GM19035 (cell line): Measurements from ENCODE around the gene DHX36.
A peak's percentile ranks its signal among the peaks of the same experiment; 100 is the strongest.

Source experiments
- ATAC-seq: cut with Tn5 transposase; IDR thresholded peaks from one replicate; pipeline ENCODE4 v1.9.1; 2021; ENCODE audit not compliant: unreplicated experiment

The DHX36 gene, protein sequence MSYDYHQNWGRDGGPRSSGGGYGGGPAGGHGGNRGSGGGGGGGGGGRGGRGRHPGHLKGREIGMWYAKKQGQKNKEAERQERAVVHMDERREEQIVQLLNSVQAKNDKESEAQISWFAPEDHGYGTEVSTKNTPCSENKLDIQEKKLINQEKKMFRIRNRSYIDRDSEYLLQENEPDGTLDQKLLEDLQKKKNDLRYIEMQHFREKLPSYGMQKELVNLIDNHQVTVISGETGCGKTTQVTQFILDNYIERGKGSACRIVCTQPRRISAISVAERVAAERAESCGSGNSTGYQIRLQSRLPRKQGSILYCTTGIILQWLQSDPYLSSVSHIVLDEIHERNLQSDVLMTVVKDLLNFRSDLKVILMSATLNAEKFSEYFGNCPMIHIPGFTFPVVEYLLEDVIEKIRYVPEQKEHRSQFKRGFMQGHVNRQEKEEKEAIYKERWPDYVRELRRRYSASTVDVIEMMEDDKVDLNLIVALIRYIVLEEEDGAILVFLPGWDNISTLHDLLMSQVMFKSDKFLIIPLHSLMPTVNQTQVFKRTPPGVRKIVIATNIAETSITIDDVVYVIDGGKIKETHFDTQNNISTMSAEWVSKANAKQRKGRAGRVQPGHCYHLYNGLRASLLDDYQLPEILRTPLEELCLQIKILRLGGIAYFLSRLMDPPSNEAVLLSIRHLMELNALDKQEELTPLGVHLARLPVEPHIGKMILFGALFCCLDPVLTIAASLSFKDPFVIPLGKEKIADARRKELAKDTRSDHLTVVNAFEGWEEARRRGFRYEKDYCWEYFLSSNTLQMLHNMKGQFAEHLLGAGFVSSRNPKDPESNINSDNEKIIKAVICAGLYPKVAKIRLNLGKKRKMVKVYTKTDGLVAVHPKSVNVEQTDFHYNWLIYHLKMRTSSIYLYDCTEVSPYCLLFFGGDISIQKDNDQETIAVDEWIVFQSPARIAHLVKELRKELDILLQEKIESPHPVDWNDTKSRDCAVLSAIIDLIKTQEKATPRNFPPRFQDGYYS

DNA sequence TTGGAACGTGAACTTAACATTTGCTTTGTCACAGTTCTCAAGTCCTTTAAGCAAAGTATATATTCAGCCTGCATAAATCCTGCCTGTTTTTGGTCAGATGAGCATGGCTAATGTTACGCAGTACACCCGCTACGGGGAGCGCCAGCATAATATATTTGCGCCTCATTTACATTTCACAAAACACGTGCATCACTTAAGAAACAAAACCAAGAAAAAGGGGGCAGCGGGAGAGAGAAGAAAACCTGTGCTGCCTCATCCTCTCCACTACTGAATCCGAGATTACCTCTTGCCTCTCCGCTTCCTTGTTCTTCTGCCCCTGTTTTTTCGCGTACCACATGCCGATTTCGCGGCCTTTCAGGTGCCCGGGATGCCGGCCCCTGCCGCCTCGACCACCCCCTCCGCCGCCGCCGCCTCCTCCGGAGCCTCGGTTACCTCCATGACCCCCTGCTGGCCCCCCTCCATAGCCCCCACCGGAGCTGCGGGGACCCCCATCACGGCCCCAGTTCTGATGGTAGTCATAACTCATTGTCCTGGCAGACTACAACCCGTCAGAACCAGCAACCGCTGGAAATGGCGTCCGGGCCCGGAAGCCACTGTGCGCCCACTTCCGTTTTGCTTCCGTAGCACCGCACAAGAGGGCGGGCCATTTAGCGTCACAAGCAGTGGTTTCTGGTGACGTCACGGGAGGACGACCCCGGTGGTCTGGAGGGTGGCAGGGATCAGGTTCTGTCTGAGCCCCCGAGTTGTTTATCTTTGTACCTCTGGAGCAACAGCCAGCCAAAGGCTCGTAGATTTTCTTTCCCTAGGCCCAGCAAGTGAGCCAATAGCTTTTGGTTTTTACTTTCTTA is at the start of gene DHX36:
TSS of gene DHX36 (minus strand) at position 597 of the 848 bp plus-strand sequence. CDS start at position 526, 71 bp downstream.
- ATAC-seq, result peak; percentile 93

DNA sequence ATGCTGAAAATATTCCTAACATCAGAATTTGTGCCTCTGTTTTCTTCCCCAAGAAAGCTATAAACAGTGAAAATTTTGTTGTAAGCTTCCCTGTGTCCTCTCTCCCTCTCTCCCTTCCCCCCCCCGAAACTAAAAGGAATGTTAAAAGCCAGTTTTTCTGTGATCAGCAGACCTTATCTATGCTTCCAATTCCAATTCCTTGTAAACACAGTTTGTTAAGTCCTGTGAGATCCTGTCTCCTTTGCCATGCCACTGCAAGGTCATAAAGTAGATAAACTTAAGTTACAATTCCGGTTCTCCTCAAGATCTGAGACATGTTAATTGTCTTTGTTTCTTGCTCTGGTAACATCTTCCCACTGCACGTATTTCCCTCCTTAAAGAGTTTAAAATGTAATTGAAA is 42.9 kb upstream of the DHX36 start:
- no peak for ATAC-seq

DNA sequence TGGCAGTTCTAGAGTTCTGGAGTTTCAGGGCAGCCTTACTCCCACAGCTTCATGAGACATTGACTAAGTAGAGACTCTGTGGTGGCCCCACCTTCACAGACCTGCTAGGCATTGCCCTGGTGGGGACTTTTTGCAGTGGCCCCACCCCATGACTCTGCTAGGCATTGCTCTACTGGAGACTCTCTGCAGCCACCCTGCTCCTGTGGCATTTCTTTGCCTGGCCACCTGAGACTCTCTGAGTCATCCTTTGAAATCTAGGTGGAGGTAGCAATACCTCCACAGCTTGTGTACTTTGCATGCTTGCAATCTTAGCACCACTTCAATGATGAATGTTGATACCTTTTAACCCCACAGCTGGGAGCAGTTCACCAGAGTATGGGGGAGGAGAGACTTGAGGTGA is 40.6 kb upstream of the DHX36 start:
- no peak for ATAC-seq

DNA sequence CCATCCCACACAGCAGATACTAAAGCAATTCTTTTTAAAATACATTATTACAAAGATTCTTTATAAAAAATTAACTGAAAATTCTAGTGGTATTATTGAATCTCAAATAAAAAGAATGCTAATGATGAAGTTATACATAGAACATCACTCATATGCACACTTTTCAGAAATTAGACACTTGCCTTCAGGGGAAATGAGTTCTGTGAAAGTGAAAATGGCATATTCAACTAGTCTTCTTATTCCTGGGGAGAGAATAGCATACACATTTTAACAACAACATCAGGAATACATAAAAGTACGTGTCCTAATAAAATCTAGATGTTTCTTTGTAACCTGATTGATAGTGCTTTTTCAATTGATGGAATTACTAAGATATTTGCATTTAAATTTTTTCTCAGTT is 36.8 kb upstream of the DHX36 start:
- ATAC-seq, result no peak

DNA sequence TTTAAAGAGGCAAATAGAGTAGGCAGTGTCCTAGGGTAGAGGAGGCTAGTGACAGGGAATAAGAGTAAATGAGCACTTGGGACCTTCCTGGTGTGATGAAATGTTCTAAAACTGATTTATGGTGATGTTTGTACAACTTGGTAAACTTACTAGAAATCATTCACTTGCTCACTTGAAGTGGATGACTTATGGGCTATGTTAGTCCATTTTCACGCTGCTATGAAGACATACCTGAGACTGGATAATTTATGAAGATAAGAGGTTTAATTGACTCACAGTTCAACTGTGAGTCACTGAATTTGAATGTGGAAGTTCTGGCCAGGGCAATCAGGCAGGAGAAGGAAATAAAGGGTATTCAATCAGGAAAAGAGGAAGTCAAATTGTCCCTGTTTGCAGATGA is 31.7 kb upstream of the DHX36 start:
- no peak for ATAC-seq

DNA sequence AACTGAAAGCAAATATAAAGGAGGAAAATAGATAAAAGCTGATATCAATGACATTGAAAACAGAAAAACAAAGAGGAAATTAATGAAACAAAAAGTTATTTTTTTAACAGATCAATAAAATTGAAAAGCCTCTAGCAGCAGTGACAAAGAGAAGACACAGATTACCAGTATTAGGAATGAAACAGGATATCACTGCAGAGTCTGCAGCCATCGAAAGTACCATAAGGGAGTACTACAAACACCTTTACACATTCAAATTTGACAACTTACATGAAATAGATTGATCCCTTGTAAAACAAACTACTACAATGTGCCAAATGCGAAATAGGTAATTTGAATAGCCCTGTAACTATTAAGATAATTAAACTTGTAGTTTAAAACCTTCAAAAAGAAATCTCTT is 24.9 kb upstream of the DHX36 start:
- ATAC-seq, result no peak

DNA sequence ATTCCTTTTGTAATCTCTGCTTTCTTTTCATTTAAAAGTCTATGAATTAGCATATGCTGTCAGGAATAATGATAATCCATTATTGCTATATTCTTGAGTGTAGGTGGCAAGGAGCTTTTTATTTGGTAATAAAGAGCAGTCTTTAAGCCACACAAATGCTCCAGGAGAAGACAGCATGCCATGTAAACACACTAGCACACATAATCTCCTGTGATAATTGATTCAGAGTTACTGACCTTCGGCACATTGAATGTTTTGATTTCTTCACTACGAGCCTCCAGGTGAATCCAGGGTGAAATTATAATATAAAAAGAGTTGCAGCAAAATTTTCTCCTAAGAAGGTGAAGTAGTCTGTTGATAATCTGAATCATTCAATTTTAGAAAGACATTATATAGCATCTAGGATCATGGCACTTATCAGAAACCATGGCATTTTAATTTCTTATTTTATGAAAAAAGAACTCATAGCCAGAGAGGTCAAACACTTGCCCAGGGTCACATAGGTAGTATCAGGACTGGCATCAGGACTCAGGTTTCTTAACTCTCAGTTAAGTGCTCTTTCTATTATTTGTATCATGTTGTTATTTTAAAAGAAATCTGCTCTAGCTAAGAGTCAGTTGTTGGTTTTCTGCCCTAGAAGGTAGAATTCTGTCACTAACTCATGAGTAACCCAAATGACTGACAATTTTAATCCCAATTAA is 21.3 kb upstream of the DHX36 start:
- no peak for ATAC-seq

DNA sequence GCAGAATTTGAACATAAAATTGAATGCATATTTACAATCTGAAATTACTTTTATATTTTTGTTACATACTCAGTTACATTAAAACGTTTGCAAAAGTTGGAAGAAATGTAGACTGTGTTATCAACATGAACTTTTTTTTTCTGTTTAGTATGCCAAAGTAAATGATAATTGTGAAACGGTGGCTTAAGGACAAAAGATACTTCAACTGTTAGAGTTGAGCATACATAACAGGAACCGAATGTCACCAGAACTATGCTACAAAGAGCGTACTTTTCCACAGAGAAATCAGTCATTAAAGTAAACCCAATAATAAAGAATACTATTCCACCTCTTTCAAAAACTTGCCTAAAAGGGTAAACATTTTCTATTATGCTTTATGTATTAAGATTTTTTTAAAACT is 14.3 kb upstream of the DHX36 start:
- ATAC-seq, result no peak

DNA sequence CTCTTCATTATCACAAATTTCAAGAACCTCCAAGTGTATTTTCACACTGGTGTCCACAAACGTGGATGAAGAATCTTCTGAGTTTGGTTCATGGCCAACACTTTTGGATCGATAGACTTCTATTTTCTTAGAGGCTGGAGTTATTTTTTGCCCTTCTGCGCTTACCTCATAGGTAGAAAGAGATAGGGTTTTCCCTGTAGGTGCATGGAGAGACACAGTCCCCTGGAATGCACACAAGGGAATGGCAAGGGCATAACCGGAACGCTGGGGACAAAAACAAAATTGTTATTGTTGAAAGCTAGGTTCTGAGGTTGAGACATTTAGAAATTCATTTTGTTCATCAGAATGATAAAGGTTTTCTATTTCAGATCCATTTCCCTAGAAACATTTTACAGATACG is 13.7 kb upstream of the DHX36 start:
- no peak for ATAC-seq

DNA sequence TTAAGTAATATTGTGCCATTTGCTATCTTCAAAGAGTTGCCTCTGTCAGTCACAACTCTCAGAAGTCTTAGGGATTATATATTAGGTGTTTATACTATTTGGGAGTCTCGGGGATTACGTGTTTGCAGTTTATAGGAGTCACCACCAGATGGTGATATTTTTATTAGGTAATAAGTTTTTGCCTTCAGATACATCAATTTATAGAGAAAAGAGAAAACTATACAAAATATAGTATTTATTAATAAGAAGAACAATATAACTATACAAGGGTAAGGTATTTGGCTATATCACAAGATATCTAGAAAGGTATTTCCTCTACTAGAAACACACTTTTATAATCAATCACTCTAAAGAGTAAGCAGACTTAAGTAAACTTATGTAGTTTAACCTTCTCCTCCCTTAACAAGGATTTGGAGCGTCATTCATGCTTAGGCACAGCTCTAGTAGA is 10.7 kb upstream of the DHX36 start:
- ATAC-seq, result peak; percentile 59

DNA sequence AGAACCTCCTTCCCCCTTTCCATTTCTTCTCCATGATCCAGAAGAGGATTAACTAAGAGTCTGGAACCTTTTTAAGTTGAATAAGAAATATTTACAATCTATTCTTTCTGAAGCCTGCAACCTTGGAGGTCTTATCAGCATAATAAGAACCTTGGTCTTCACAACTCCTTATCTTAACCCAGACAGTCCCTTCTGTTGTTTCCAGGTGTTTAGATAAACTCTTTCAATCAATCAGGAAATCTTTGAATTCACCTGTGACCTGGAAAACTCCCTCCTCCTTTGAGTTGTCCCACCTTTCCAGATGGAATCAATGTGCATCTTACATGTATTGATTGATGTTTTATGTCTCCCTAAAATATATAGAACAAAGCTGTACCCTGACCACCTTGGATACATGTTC is 3.6 kb upstream of the DHX36 start:
- no peak for ATAC-seq

DNA sequence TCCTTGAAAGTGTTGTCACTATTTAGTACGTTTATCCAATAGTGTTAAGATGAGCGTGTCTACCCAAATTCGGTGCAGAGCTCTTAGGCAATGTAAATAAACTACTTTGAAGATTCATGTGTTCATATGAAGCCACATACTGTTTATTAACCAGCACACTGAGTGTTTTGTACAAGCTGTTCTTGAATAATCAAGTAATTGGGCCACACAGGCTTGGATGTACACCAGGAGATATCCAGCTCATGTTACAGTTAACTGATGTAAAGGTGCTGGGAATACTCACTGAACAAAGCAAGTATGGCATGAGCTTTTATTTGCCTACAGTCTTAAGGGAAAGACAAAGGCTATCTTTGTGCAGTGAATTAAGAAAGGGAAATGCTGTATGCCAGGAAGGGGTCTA is 632 bp upstream of the DHX36 start:
- ATAC-seq, result no peak

DNA sequence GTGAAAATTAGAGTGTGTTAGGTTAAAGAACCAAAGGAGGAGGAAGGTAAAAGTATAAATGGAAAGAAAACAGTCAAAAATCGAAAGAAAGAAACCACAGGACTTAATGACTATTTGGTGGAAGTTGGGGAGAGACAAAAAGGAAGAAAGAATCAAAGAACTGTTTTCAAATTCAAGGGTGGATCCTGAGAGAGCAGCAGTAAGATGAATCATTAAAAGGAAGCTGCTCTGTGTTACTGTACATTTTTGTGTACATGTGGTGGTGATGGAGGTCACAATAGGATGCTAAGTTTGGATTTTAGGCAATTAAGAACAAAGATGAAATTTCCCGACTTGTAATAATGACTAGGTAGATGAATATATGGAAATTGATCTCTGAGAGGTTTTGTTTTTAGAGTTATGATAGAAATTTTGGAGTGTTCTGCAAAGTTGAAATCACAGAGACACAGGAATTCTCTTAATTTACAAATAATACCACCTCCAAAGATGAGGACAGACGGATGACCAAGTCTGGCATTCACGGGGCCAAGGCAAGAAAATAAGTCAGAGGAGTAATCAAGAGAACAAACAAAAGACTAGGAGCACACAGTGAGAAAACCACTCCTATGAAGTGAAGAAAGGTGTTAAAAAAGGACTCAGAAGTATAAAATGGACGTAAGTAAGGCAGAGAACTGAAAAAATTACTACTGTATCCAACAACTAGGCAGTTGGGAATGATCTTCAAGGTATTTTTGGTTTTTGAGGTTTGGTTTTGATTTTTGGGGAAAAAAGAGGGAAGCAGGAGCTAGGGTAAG is 7.1 kb downstream of the DHX36 start:
- no peak for ATAC-seq

DNA sequence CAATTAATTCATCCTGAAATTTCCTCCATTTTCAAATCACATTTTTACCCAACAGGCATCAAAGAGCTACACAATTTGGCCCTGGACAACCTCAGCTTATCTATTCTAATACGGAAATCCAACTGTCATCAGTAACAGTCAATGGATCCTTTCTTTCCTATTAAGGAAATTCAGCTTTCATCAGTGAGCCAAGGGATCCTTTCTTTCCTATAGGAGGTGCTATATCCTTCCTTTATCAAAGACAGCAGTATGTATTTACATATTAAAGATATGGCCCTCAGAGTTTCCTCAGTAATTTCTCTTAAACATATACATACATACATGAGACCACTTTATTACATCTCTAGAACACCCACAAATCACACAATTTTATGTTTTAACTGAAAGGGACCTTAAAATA is 10.1 kb downstream of the DHX36 start:
- no peak for ATAC-seq

DNA sequence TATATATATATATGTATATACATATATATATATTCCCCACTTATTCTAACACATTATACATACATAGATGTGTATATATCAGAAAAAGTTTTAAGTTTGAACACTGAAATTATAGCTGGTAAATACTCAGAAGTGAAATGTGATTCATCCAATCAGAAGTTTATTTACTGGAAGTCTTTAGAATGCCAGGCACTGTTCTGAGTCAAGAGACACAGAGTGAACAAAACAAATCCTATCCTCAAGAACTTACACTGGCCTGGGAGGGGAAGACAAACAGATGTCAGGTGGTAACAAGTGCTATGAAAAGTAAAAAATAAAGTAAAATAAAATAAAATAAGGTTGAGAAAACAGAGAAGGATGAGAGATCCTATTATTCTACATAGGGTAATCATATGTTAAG is 13.4 kb downstream of the DHX36 start:
- no peak for ATAC-seq

DNA sequence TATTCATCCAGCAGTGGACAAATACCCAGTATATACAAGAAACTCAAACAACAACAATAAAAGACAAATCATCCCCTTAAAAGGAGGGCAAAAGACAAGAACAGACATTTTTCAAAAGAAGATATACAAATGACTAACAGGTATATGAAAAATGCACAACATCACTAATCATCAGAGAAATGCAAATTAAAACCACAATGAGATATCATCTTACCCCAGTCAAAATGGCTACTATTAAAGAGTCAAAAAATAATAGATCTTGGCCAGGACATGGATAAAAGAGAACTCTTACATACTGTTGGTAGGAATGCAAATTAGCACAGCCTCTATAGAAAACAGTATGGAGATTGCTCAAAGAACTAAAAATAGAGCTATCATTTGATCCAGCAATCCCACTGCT is 16.9 kb downstream of the DHX36 start:
- ATAC-seq, result no peak

DNA sequence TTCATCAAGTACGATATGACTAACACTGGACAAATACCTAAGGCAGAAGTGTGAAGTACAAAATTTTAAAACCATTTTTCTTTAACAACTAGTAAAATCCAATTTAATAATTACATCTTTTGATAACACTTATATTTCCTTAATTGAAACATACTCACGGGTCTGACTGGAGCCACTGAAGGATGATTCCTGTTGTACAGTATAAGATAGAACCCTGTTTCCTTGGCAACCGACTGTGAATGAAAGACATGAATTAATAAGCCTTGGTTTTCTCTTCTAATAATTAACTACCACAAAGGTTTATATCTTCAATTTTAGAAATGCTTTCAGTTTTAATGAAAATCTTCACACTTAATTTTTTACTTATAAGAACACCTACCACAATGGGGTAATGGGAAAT is 19.4 kb downstream of the DHX36 start:
- no peak for ATAC-seq

DNA sequence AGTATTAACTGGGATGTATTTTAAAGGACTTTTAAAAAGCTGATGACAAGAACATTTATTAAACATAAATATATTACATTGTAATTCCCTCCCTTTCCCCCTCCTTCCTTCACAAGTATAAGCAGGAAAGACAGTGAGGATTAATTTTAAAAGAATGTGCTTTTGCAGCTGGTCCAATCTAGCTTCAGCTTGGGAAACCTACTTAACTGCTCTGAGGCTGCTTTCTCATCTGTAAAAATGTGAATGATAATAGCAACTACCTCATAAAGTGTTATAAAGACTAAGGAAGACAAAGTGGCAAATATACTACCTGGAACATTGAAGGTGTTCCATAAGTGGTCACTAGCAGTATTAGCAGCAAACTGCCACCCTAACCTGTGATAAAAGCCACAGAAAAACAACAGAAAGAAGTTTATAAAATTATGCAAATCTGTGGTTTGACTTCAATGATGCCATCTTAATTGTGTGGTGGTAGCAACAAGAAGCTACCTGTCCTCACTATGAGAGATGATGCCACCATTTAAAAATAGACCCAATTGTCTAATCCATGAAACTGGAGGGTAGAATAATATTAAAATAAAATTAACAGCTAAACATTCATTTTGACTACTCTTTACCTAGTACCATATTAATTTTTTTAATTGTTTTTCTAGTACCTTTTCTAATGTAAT is 20.0 kb downstream of the DHX36 start:
- ATAC-seq, result no peak

DNA sequence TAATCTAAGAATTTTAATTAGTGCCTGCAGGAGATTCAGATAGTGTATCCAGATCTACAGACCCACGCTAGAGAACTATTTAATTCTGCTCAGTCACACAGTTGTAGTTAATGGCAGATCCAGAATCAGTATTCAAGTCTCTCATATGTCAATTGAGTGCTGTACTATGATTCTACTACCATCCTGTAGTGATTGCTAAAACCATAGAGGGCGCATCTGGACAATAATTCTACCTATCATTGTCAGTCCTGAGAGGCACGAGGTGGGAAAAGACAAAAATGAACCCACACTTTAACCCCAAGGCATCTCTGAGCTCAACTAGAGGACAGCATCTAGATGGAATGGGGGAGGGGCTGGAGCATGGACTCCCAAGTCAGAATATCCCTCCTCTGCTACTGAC is 22.7 kb downstream of the DHX36 start:
- no peak for ATAC-seq
